Measurements from ENCODE around the gene NAT16.

DNA sequence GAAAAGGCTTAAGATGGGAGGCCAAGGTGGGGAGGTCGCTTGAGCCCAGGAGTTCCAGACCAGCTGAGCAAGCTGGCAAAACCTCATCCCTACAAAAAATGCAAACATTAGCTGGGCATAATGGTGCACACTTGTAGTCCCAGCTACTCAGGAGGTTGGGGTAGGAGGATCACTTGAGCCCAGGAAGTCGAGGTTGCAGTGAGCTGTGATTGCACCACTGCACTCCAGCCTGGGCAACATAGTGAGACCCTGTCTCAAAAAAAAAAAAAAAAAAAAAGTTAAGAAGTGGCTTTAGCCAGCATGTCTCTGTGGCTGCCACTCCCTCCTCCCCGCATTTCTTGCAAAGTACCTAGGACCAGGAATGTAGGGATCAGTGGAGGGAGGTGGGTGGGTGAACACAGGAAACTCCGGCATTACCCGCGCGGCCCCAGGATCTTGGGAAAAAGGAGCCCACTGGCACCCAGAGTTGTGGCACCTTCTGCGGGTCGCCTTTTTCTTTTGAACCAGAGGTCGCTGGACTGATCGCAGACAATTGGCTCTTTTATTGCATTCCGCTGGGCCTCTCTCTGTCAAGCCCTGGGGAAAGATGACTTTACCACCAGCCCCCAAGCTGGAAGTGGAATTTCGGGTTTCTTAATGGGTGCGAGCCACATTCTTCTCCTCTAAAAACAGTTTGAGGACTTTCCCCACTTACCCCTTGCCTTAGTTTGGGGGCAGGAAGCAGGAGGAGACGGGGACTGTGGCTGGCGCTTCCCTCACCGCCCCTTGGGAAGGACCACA, 18.2 kb downstream of the NAT16 start:
- TF ChIP-seq CTCF (IDR thresholded peaks at IDR 0.05) (no peak), POLR2A (IDR thresholded peaks at IDR 0.05) (no peak)

Data from uterus (tissue), 2 donors.